ENCODE data around the gene TMEM151B.

TMEM151B gene

GRCh38 chr6:44269921-44270525 lies at the start of gene TMEM151B:
TSS of gene TMEM151B (plus strand) at chr6:44270450. CDS start at chr6:44270743, 293 bp downstream.
- TF ChIP-seq, protein P1, sequence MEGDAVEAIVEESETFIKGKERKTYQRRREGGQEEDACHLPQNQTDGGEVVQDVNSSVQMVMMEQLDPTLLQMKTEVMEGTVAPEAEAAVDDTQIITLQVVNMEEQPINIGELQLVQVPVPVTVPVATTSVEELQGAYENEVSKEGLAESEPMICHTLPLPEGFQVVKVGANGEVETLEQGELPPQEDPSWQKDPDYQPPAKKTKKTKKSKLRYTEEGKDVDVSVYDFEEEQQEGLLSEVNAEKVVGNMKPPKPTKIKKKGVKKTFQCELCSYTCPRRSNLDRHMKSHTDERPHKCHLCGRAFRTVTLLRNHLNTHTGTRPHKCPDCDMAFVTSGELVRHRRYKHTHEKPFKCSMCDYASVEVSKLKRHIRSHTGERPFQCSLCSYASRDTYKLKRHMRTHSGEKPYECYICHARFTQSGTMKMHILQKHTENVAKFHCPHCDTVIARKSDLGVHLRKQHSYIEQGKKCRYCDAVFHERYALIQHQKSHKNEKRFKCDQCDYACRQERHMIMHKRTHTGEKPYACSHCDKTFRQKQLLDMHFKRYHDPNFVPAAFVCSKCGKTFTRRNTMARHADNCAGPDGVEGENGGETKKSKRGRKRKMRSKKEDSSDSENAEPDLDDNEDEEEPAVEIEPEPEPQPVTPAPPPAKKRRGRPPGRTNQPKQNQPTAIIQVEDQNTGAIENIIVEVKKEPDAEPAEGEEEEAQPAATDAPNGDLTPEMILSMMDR (conservative IDR thresholded peaks at IDR 0.05): no peak
- H3K27ac ChIP-seq: peak within 1 kb of the TSS; percentile 46; the same call in 1 of the 2 replicates

DNA sequence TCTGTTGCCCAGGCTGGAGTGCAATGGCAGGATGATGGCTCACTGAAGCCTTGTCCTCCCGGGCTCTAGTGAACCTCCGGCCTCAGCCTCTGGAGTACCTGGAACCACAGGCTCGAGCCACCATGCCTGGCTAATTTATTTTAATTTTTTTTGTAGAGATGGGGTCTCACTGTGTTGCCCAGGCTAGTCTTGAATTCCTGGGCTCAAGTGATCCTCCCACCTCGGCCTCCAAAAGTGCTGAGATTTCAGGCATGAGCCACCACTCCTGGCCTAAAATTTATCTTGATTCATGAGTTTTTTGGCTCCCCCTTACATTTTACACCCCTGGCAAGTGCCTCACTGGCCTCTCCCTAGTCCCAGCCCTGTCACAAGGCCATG lies 49.3 kb upstream of the TMEM151B start:
- peak overlapping the region; percentile 78 for H3K27ac ChIP-seq
- TF ChIP-seq, protein P1 (conservative IDR thresholded peaks at IDR 0.05): no peak

DNA sequence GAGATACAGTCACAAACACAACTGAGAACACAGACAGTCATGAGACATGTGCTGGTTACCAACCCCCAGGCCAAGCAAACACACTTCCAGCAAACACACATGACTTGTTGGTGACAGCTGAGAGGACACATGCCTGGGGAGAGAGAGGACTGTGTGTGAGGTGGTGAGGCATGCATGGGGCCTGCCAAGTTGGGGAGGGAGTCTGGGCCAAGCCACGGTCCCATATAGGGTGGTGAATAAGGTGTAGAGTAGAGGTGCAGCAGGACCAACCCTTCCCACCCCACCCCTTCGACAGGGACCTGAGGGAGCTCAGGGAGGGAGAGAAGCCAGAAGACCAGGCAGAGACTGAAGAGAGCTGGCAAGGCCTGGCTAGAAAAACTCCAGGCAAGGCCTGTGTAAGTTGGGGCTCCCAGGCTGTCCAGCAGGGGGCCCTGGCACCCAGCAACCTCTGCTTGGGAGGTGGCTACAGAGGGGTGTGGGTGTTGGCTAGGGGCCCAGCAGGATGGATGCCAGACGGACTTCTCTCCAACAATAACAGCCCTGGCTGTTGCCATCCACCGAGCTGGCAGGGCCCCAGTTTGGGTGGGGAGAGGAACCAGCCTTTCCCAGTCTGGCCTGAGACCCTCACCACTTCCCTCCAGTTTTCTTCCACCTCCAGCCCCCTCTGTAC lies 48.8 kb upstream of the TMEM151B start:
- peak overlapping the region; percentile 78 for H3K27ac ChIP-seq
- TF ChIP-seq, protein P1 (conservative IDR thresholded peaks at IDR 0.05): peak; percentile 62

DNA sequence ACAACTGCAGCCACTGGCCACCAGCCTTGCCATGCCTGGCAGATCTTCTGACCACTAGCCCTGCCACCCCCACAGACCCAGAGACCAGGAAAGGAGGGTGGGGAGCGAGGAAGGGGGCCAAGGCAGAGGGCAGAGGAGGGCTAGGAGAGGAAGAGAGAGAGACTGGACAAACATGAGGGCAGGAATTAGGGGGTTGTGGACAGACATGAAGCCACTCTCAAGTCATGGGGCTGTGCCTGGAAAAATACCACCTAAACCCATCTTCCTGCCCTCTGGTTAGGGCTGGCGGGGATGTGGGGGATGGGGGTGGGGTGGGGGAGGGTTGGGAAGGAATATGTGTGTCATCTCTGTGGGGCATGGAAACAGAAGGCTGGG lies 48.3 kb upstream of the TMEM151B start:
- peak overlapping the region; percentile 78 for H3K27ac ChIP-seq
- TF ChIP-seq, protein P1 (conservative IDR thresholded peaks at IDR 0.05): no peak

DNA sequence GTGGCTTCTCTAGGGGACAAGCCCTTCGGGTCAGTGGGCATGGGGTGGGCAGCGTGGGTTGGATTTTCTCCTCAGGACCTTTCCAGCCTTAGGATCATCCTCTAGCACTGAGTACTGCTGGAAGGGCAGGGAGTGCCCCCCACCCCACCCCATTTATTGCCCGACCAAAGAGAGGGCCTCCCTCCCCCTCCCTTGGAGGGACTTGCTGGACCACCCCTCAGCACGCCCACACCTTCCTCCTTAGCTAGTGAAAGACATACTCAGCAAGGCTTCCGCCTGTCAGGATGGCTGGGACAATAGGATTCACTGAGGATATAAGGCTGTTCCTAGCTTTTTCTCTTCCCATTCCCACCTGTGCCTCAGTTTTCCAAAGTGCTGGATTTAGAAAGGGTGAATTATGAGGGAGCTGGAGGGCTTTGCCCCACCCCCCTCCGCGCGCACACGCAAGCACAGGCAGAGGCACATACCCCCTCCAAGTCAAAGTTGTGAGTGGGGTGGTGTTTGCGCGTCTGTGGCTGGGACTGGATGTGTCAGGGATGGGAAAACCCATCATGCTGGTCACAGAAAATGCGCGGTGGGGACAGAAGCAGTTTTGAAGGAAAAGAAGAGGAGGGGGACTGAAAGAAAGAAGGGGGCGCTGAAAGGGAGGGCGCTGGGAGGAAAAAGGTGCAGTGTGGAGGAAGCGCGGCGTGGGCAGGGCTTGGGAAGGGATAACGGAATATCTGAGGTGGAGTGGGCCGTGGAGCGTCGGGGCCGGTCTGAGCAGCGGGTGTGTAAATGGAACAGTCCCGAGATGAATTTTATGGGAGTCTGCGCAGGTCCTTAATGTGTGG lies 47.5 kb upstream of the TMEM151B start:
- TF ChIP-seq, protein P1 (conservative IDR thresholded peaks at IDR 0.05): no peak
- H3K27ac ChIP-seq: peak overlapping the region; percentile 81

- peak within 1 kb of the TSS; percentile 81 for H3K27ac ChIP-seq
These were observed 46.8 kb upstream of the TMEM151B start, which contains the start of gene SLC29A1 for GRCh38 chr6:44223319-44224028. TSS of gene SLC29A1 (plus strand) at chr6:44223595. CDS start at chr6:44227314, 3,719 bp downstream.

More at GRCh38 chr6:44223319-44224028, 46.8 kb upstream of the TMEM151B start, which contains the start of gene SLC29A1:
- TF ChIP-seq, protein P1 (conservative IDR thresholded peaks at IDR 0.05): peak; percentile 57

All from VCaP (cell line).